HG02938 (cell line): ENCODE results near the gene ADISSP.

ENCODE experiments used
- ATAC-seq: cut with Tn5 transposase; IDR thresholded peaks from one replicate; pipeline ENCODE4 v1.9.1; 2021; ENCODE audit warnings: mild to moderate bottlenecking, moderate library complexity; ENCODE audit not compliant: unreplicated experiment

ADISSP gene

DNA sequence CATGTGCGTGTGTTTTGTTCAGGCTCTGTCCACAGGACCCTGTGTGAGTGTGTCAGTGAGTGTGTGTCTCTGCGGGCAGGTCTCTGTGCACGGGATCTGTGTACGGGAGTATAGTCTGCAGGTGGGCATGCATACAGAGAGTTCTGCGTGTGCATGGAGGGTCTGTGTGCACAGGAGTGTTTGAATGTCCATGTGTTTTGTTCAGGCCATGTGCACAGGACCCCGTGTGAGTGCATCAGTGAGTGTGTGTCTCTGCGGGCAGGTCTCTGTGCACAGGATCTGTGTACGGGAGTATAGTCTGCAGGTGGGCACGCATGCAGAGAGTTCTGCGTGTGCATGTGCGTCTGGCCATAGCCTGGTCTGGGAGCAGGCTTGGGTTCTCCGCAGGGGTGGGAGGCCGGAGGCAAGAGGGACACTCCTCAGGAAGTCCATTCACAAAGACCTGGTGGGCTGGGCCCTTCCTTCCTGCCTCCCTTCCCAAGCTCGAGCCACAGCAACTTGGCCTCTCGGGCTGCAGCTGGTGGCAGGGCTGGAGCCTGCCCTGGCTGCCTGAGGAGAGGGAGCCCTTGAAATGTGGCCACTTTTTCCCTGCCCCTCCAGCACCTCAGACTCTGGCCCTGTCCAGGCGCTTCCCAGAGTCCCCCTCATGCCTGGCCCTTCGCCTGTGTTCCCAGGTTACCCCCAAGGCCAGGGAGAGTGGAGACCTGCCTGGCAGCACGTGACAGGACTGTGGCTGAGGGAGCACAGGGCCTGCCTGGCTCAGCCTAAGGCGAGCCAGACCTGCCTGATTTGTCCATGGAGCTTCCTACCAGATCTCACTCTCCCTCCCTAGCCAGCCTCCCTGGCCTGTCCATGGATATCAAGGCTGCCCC is 28.3 kb downstream of the ADISSP start:
- no peak for ATAC-seq

DNA sequence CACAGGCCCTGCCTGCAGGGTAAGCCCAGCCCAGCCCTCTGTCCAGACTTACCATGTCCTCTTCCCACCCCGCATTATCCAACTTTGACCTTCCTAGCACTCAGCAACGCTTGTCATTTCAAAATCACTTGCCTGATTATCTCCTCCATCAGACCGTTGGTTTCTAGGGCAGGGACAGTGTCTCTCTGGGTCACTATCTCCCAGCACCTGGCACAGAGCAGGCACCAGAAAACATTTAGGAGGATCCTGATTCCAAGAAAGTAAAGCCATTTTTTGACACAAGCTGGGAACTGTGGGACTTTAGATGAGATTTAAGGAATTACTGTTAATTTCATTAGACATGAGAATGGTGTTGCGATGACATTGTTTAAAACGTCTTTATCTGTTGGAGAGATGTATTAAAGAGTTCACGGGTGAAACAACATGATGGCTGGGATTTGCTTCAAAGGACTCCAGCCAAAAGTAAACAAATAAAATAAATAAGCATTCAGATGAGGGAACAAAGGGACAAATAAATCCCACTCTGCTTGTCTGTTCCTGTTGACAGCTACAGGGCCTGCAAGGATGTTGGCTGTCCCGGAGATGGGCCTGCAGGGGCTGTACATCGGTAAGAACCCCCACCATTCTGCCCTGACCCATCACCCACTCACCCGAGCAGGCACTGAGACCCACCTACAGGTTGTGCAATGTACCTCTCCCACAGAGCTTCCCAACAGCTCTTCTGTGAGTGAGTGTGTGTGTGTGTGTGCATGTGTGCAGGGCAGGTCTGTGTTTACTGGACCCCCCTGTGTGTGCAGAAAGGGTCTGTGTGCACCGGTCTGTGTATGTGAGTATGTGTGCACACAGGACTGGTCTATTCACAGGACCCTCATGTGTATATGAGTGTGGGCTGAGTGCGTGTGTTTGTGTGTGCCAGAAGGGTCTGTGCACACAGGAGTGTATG is 29.2 kb downstream of the ADISSP start:
- ATAC-seq, result no peak

DNA sequence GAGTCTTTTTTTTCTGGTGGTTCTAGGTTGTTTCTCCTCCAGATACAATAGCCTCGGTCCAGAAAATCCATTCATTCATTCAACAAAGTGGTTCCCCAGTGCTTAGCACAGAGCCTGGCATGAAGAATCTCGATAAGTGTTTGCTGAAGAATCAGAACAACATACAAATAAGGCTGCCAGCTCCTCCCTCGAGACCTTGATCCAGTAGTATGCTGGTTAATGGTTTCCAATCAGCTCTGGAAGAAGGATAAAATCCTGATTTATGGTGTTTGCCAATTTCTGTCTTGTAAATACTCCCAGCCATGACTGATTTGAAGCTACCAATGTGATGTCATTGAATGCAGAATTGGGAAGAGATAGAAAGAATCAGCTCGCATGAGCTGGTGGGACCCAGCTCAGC is 31.8 kb downstream of the ADISSP start:
- no peak for ATAC-seq

DNA sequence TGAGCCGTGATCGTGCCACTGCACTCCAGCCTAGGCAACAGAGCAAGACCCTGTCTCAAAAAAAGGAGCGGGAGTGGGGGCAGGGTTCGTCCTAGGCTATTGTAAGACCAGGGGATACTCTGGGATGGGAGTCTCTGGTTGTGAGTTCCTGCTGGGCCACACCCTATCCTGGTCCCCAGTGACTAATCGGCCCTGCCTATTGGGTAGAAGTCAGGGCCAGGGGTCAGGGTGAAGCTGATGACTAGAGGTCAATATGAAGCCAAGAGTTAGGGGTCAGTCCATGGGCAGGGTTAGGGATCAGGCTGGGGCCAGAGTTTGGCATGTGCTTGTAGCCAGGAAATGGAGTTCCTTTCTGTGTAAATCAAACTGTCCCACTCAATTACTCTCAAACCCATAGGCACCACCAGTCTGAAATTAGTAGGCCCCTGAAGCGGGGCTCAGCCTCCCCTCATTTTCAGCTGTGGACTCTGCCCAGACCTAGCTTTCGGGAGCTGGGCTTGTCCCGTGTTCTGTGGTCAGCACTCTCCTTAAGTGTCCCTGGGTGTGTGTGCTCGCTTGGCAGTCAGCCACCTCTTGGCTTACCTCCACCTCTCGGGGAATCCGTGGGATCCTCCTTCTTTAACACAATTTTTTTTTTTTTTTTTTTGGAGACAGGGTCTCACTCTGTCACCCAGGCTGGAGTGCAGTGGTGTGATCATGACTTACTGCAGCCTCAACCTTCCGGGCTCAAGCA is 33.3 kb downstream of the ADISSP start:
- ATAC-seq, result no peak

DNA sequence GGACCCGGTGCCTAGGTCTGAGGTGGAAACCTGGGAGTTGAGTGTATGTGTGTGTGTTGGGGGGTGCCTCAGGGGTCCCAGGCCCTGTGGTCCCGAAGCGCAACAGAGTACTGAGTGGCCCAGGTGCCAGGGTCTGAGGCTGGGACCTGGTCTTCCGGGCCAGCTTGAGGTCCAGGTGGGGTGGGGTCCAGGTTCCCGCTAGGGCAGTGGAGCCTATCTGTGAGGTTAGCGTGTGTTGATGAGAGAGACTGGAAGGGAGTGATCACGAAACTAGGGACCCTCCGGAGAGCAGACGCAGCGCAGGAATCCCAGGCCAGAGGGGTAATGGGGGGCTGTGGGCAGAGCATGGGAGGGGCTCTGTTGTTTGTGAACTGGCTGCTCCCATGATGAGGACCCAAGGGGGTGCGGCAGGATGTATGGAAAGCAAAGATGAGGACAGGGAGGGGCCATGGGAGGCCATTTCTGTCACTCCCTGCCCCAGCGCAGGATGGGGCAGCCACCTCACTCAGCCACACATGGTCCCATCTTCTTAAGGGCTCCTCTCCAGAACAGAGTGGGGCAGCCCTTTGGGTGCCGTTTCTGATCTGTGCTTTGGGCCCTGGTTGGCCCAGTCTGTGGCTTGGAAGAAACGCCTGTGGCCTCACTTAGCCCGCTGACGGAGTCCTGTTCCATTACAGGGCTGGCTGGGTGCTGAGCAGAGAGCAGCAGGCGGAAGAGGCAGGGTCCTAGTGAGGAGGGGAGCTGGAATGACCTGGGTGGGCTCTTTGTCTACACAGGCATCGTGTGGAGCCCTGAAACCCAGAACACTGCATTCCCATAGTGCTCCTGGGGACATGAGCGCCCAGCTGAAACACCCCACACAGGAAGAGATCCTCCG is 34.2 kb downstream of the ADISSP start:
- no peak for ATAC-seq

DNA sequence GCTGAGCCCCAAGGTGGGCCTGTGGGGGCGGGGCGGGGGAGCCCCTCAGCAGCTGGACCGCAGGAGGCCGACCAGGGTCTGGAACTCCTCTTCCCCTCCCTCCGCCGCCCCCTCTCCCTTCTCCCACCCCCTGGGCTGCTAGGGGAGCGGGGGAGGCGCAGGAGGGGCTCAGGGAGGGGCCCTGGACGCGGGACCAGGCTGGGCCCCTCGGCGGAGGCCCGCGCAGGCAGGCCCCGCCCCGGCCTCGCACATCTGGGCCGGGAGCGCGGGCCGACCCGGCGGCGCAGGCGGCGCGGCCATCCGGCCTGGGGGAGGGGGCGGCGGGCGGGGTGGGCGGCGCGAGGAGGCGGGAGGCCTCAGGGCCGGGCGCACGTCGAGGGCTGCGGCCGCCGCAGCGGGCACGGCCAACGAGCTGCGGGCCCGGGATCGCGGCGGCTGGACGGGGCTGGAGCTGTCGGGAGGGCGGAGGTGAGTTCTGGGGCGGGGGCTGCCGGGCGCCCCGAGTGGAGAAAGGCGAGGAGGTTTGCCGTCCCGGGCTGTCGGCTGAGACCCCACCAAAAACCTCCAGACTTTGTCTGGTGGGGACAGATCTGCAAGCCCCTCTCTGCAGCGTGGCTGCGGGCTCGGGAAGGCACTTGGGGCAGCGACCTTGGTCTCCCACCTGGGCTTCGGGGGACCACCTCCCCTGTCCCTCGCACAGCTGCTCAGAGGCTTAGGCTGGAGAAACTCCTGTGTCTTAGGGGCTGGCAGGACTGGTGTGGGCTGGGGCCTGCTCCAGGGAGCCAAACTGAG is 35.0 kb downstream of the ADISSP start, which contains the start of gene HSPA12B:
HSPA12B (plus strand) TSS at position 359 of the 792 bp plus-strand sequence. CDS start 5,990 bp downstream, outside the sequence.
- no peak for ATAC-seq

DNA sequence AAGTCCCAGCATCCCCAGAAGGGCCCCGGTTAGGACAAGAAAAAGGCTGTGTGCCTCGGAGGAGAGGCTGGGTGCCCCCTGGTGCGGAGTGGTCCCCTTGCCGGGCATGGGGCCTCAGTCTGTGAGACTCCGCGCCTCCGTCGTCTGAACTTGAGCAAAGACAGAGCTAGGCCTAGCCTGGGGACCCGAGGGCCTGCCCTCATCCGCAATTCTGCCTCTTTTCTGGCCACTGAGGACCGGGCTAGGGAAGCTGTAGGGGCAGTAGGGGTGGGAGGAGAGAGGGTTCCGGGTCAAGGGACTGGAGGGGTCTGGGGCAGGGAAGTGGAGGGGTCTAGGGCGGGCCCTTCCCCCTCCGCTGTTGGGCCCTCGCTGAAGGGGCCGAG is 35.6 kb downstream of the ADISSP start:
- ATAC-seq, result no peak

DNA sequence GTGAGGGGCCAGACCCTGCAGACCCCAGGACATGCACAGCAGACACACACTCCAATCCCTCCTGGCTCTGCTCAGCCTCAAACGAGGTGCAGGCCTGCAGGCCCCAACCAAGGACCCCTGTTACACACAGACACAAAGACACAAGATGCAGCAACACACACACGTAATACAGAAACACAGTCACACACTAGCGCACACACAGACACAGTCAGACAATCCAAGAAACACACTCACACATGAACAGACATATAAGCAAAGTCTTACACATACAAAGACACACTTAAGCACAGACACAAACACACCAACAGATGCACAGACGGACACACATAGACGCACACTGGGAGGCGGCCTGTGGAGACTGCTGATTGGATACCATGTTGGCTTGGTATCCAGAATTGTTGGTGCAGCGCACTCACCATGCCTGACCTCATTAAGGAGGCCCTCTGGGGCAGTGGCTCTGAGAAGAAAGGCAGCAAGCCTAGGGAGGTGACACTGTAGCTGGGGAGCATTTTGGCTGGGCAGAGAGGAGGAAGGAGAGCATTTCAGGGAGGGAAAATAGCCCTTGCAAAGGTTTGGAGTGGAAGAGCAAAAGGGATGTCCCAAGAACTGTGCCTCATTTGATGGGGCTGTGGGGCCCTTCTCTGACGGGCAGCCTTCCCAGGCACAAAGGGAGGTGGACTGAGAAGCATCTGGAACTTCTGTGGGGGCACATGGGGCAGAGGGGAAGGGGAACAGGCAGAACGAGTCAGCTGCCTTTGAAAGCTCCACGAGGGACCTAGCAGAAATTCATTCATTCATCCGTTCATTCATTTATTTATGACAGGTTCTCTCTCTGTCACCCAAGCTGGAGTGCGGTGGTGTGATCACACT is 36.5 kb downstream of the ADISSP start:
- no peak for ATAC-seq

DNA sequence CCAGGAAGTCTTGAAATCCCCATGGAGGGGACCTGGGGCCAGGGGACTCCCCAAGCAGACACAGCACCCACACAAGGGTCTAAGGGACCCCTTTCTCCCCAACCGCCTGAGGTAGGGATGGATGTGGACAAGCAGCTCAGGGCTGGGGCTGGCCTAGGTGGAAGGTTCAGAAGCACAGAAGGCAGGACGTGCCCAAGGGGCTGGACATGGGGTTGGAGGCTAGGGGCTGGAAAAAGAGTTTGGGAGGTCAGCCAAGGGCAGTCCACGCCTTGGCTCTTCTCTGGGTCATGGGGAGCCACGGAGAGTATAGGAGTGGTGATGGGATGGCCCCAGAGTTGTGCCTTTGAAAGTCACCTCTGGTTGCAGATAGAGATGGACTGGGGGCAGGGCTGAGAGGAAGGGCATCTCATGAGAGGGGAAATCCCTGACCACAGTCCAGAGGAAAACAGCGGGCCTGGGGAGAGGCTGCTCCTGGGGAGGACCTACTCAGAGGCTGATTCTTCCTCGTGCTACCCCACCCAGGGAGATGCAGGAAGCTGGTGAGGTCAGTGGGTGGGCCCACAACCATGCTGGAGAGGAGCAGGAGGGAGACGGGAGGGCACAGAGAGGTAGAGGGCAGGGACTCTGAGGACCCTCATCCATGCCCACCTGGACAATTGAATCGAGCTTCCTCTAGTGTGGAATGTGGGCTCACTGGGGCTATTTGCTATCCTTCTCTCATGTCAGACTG is 37.6 kb downstream of the ADISSP start:
- ATAC-seq, result no peak

DNA sequence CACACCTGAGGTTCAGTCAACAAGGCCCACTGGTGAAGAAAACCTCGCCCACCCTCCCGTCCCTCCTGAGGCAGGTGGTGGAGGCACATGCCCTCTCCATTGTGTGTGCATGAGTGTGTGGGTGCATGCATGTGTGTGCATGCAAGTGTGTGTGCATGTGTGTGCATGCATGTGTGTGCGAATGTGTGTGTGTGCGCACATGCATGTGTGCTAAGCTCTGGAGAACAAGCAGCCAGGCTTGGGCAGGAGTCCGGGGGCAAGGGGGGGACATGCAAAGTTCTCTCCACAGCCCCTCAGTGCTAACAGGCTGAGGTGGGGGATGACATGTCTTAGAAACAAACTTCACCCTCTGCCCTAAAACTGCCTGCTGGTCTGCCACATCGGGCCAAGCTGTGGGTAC is 38.2 kb downstream of the ADISSP start:
- no peak for ATAC-seq

DNA sequence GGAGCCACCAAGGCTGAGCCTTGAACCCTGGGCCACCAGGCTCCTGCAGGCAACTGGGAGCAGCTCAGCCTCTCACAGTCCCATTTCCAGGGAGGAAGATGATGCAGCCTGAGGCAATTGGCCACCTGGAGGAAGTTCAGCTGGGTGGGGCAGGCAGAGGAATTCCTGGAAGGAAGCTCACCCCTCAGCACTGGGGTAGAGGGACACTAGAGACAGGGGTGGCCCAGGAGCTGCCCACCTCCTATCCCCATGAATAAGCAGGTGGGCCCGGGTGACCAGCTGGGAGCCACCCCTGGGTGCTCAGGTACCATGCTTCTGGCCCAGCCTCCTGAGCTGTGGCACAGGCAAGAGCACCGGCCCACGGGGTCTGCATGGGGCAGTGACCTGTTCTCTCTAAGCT is 38.7 kb downstream of the ADISSP start:
- no peak for ATAC-seq

DNA sequence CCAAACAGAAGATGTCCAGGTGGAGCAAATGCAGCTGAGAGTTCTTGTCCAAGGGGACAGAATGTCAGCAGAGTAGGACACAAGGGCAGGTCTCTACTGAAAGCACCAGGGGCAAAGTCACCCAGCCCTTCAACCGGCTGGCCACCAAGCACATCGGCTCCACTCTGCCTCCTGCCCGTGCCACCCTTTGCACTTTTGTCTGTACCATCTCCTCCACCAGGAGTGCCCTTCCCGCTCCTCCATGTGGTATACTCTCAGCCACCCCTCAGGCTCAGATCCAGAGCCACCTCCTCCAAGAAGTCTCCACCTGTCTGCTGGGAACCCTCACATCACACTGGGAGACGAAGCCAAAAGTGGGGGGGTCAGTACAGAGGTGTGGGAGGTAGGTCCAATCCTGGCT is 39.2 kb downstream of the ADISSP start:
- ATAC-seq, result no peak

DNA sequence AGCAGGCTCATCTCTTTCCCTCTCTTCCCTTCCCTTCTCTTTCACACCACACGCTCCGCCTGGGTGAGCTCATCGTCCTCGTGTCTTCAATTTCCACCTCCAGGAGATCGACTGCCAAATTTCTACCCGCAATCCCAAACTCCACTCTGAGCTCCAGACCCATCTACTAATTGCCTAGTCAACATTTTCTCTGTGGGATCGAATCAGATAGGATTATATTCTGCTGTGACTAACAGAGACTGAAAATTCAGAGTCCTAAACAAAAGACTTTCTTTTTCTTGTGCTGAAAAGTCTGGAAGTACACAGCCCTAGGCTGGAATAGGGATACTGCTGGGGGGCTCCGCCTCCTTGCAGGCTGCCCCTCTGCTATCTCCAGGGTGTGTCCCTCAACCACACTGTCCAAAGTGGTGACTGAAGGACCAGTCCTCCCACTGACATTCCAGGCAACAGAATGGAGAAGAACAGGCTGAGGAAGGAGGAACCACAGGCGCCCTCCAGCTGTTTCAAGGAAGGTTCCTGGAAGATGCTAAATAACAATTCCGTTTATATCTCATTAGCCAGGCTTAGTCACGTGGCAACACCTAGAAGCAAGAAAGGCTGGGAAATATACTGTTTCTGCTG is 40.0 kb downstream of the ADISSP start:
- no peak for ATAC-seq

DNA sequence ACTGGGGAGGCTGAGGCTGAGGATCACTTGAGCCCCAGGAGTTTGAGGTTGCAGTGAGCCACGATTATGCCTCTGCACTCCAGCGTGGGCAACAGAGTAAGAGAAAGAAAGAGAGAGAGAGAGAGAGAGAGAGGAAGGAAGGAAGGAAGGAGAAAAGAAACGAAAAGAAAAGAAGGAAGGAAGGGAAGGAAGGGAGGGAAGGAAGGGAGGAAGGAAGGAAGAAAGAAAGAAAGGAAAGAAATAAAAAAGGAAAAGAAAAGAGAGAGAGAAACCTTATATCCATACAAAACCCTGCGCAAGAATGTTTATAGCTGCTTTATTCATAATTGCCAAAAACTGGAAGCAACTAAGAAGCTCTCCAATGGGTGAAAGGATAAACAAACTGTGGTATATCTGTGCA is 43.2 kb downstream of the ADISSP start:
- ATAC-seq, result no peak

DNA sequence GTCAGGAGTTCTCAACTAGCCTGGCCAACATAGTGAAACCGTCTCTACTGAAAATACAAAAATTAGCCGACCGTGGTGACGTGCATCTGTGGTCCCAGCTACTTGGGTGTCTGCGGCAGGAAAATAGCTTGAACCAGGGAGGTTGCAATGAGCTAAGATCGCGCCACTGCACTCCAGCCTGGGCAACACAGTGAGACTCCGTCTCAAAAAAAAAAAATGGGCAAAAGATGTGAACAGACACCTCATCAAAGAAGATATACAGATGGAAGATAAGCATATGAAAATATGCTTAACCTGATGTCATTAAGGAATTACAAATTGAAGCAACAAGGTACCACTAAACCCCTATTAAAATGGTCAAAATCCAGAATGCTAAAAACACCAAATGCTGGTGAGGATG is 44.3 kb downstream of the ADISSP start:
- ATAC-seq, result no peak

DNA sequence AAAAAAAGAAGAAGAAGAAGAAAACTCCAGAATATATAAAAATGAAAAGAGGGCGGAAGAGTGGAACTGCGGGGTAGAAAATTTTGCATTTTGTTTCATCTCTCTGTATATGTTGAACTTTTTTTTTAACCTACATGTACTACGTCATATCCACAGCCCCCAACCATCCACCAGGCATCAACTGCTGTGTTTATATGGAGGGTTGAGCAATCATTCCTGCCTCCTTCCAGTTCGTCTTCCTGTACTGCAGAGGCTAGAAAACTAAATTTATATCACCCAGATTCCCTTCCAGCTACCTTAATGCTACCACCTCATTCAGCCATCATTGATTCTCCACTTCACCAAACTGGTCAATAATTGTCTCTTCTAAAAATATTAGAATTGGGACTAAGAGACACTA is 45.6 kb downstream of the ADISSP start:
- ATAC-seq, result no peak

DNA sequence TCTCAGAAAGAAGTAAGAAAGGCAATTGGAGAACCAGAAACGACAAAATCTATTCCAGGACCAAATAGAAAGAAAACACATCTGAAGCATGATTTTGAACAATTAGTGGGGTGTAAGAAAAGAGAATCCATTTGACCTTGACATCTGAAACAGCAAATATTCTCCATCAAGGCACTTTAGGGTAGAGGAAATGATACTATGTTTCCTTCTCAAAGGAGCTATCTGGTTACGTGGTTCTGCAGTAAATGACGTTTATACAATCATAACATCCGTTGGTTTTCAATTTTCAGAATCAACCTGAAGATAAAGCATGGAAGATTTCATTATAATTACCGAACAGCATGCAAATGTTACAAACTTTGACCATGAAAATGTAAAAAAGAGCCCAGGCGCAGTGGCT is 46.9 kb downstream of the ADISSP start:
- no peak for ATAC-seq
